Fibroblast of the conjunctiva (primary cell): ENCODE data around the gene C10orf143.

Experiments used
- DNase-seq: peaks from one replicate; pipeline ENCODE4 v3.0.0-alpha.2; 2010; ENCODE audit warnings: low read depth

The C10orf143 gene

GRCh38 chr10:130014263-130015074 lies 96.2 kb downstream of the C10orf143 start:
- DNase-seq: no peak
